DOHH2 (cell line): ENCODE measurements around the gene ADGRA3.

Experiments
- CTCF ChIP-seq: fragments of 200-600 bp; sonication (generic); IDR thresholded peaks from one replicate; pipeline ENCODE4 v1.5.1; 2014; ENCODE audit warnings: antibody characterized with exemption, mild to moderate bottlenecking, low read depth, low read length; ENCODE audit not compliant: poor library complexity, severe bottlenecking
- EZH2phosphoT487 ChIP-seq: fragments of 200-600 bp; sonication (generic); IDR thresholded peaks from 2 replicates; pipeline ENCODE4 v1.6.1; 2017; ENCODE audit warnings: borderline replicate concordance, mild to moderate bottlenecking, antibody characterized with exemption, low read length, moderate library complexity, mixed read lengths

DNA sequence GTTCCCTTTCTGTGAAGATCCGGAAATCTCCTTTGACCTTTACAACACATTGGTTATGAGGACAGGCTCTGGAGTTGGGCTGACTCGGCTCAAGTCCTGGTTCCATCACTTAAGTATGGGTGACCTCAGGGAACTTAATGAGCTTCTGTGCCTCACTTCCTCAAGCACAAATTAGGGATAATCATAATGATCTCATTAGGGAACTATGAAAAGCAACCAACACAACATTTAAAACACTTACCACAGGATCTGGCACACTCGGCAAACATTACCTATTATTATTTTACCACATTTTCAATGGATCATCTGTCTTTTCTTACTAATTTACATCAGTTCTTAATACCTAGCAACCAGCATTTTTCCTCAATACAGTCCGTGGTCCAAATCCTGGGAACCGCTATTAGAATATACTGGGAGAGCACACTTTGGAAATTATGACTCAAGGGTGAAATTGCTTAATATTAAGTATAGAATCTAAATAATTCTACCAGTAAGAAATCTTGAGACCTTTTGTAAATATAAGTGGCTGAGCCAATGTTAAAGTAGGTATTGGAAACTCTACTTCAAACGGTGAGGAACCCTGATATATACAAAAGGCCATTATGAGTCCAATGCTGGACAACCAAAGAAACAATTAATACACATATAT lies 19.6 kb downstream of the ADGRA3 start:
- no peak for TF ChIP-seq CTCF
- no peak for TF ChIP-seq EZH2phosphoT487
